GM19455 (cell line): ENCODE data around the gene PUM1.

Source experiments
- ATAC-seq: cut with Tn5 transposase; IDR thresholded peaks from one replicate; pipeline ENCODE4 v1.9.1; 2021; ENCODE audit not compliant: unreplicated experiment

Gene PUM1

GRCh38 chr1:30896905-30897304 is 168.6 kb downstream of the PUM1 start:
- no peak for ATAC-seq

GRCh38 chr1:30895944-30896660 is 169.4 kb downstream of the PUM1 start:
- no peak for ATAC-seq

GRCh38 chr1:30895382-30895943 is 170.1 kb downstream of the PUM1 start:
- no peak for ATAC-seq

- no peak for ATAC-seq
These were observed 171.0 kb downstream of the PUM1 start for GRCh38 chr1:30894508-30894973.

GRCh38 chr1:30893776-30894507 is 171.6 kb downstream of the PUM1 start:
- ATAC-seq = no peak

GRCh38 chr1:30892671-30893073 is 172.8 kb downstream of the PUM1 start:
- ATAC-seq = no peak

- ATAC-seq = no peak
These were observed 174.3 kb downstream of the PUM1 start for GRCh38 chr1:30891227-30891552.

GRCh38 chr1:30890502-30891226 is 174.9 kb downstream of the PUM1 start:
- no peak for ATAC-seq

GRCh38 chr1:30889511-30889910 is 176.0 kb downstream of the PUM1 start:
- ATAC-seq = no peak

- no peak for ATAC-seq
These were observed 176.5 kb downstream of the PUM1 start for GRCh38 chr1:30888975-30889374.

- no peak for ATAC-seq
These were observed 177.1 kb downstream of the PUM1 start for GRCh38 chr1:30888391-30888790.

GRCh38 chr1:30887485-30888315 is 177.8 kb downstream of the PUM1 start:
- ATAC-seq = no peak

GRCh38 chr1:30886710-30887428 is 178.6 kb downstream of the PUM1 start:
- no peak for ATAC-seq

- ATAC-seq = no peak
These were observed 179.7 kb downstream of the PUM1 start for GRCh38 chr1:30885570-30886522.

- ATAC-seq = no peak
These were observed 180.8 kb downstream of the PUM1 start for GRCh38 chr1:30884723-30885122.

GRCh38 chr1:30883389-30884172 is 181.9 kb downstream of the PUM1 start:
- no peak for ATAC-seq

- no peak for ATAC-seq
These were observed 182.7 kb downstream of the PUM1 start for GRCh38 chr1:30882678-30883388.
